Measurements from ENCODE around the gene LSAMP.

Gene LSAMP

DNA sequence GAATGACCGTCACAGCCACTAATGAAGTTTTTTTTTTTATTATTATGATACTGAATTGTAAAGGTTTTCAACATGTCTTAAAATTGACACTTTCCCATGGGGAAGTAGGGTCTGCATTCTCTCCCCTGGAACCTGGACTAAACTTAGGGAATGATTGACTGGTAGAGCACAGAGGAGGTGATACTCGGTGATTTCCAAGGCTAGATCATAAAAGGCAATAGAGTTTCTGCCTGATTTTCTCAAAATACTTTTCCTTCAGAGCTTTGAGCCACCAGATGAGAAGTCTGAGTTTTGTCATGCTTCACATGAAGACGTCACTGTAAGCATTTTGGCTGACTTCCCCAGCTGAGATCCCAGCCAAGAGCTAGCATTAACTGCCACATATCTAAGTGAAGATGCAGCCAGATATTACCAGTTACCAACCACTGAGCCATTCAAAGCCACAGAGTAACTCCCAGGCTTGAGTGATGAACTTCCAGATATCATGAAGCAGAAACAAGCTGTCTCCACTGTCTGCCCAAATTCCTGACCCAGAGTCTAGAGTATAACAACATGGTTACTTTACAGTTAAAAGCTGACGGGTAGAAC, 105.8 kb downstream of the LSAMP start:
- DNase-seq (ENCODE audit: low read depth, low spot score): no peak
- H3K27ac ChIP-seq (ENCODE audit: low read length): no peak overlapping the region
- peaks cover 2% of the 10 kb centered on the region; the same call in 1 of the 2 replicates for H3K4me1 ChIP-seq (ENCODE audit: control insufficient read depth, insufficient read depth, low read length)
- no peaks in the 10 kb centered on the region for H3K27me3 ChIP-seq (ENCODE audit: control insufficient read depth, insufficient read depth, low read length)
- H3K9me3 ChIP-seq (ENCODE audit: control insufficient read depth, insufficient read depth, low read length): no peaks in the 10 kb centered on the region
- H3K4me3 ChIP-seq (ENCODE audit: low read length): no peak overlapping the region
- H3K36me3 ChIP-seq (ENCODE audit: control insufficient read depth, insufficient read depth, low read length): no peaks in the 10 kb centered on the region
- no CpG with 5 or more reads among the region's 4 CpGs for WGBS (ENCODE audit: insufficient coverage, insufficient read length)

DNA sequence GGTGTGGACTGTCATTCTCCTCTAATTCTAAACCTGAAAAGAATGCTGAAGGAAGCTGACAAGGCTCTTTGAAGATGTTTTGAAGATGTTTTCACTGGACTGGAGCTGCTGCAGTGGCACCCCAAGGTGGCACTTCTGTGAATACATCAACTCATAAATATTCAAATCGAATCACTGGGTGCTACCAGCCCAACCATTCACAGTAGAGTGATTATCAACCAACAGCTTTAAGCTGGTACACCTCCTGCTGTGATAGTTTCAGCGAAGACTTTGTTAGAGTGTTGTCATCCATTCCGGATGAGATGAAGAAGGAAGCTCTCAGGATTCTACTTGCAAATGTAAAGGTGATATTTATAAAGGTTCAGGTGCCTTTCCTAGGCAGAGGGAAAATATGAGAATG, 106.6 kb downstream of the LSAMP start:
- no peak overlapping the region for H3K4me3 ChIP-seq (ENCODE audit: low read length)
- H3K27ac ChIP-seq (ENCODE audit: low read length): no peak overlapping the region
- no peak for DNase-seq (ENCODE audit: low read depth, low spot score)
- no peaks in the 10 kb centered on the region for H3K9me3 ChIP-seq (ENCODE audit: control insufficient read depth, insufficient read depth, low read length)
- no CpG with 5 or more reads among the region's 3 CpGs for WGBS (ENCODE audit: insufficient coverage, insufficient read length)
- H3K27me3 ChIP-seq (ENCODE audit: control insufficient read depth, insufficient read depth, low read length): no peaks in the 10 kb centered on the region
- H3K4me1 ChIP-seq (ENCODE audit: control insufficient read depth, insufficient read depth, low read length): peaks cover 2% of the 10 kb centered on the region; the same call in 1 of the 2 replicates
- no peaks in the 10 kb centered on the region for H3K36me3 ChIP-seq (ENCODE audit: control insufficient read depth, insufficient read depth, low read length)

DNA sequence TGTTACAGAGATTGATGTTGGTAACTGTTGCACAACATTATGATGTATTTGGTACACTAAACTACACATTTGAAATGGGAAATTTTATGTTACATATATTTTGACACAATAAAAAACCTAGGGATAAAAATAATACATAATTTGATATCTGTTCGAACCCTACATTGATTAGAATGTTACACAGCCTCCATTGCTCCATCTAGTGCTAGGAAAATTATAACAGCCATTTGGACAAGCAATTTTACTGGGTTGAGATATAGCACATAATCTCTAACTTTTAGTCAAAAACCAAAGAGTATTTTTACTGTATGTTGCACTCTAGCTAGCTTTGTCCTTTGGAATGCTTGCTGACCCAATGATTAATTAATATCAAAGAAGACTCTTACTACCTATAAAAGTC, 108.1 kb downstream of the LSAMP start:
- peaks cover 2% of the 10 kb centered on the region; the same call in 1 of the 2 replicates for H3K4me1 ChIP-seq (ENCODE audit: control insufficient read depth, insufficient read depth, low read length)
- no peak for DNase-seq (ENCODE audit: low read depth, low spot score)

DNA sequence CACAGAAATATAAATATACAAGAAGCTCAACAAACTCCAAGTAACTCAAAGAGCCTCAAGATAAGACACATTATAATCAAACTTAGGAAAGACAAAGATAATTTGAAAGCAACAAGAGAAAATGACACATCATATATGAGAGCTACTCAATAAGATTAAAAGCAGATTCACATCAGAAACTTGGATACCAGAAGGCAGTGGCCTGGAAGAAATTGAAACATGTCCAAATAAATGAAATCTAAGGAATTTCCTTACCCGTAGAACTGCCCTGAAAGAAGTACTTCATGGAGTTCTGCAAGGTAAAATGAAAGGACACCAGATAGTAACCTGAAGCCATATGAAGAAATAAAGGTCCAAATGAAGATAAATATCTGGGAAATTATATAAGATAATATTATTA, 113.9 kb downstream of the LSAMP start:
- H3K9me3 ChIP-seq (ENCODE audit: control insufficient read depth, insufficient read depth, low read length): no peaks in the 10 kb centered on the region
- DNase-seq (ENCODE audit: low read depth, low spot score): no peak
- H3K4me3 ChIP-seq (ENCODE audit: low read length): no peak overlapping the region
- no peak overlapping the region for H3K27ac ChIP-seq (ENCODE audit: low read length)
- H3K27me3 ChIP-seq (ENCODE audit: control insufficient read depth, insufficient read depth, low read length): no peaks in the 10 kb centered on the region
- H3K36me3 ChIP-seq (ENCODE audit: control insufficient read depth, insufficient read depth, low read length): no peaks in the 10 kb centered on the region
- no peaks in the 10 kb centered on the region for H3K4me1 ChIP-seq (ENCODE audit: control insufficient read depth, insufficient read depth, low read length)
- no CpG with 5 or more reads among the region's 1 CpG for WGBS (ENCODE audit: insufficient coverage, insufficient read length)

More for the DNA sequence above, 108.1 kb downstream of the LSAMP start:
- Histone ChIP-seq H3K9me3 (ENCODE audit: control insufficient read depth, insufficient read depth, low read length) (no peaks in the 10 kb centered on the region), H3K27me3 (ENCODE audit: control insufficient read depth, insufficient read depth, low read length) (no peaks in the 10 kb centered on the region), H3K4me3 (ENCODE audit: low read length) (no peak overlapping the region), H3K27ac (ENCODE audit: low read length) (no peak overlapping the region), H3K36me3 (ENCODE audit: control insufficient read depth, insufficient read depth, low read length) (no peaks in the 10 kb centered on the region)
- WGBS (ENCODE audit: insufficient coverage, insufficient read length): no CpG with 5 or more reads among the region's 1 CpG

DNA sequence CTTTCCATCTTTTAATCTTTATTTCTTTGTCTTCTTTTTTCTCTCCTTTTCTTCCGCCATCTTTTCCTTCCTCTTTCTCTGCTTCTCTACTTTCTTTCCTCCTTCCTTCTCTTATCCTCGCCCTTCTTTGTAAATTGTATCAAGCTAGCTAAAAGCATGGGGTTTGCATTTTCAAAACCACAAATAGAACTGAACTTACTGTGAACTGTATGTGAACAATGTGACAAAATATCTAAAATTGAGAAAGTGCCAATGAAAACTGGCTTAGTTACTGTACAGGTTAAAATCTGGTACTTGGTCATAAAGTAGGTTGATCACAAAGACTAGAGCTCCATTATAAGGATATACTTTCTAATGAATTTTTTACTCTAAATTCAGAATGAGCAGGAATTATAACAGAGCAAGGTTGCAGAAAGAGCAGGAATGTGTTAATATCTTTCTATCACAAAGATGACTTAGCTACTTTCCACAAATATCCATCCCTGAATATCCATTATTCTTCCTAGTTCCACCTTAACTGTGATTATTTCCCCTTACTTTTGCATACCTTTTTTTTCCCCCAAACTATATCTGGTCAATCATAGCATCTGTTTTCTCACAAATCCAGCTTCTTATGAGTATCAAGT, 122.4 kb downstream of the LSAMP start:
- Histone ChIP-seq H3K27me3 (ENCODE audit: control insufficient read depth, insufficient read depth, low read length) (no peaks in the 10 kb centered on the region), H3K9me3 (ENCODE audit: control insufficient read depth, insufficient read depth, low read length) (no peaks in the 10 kb centered on the region), H3K36me3 (ENCODE audit: control insufficient read depth, insufficient read depth, low read length) (no peaks in the 10 kb centered on the region), H3K4me3 (ENCODE audit: low read length) (no peak overlapping the region), H3K4me1 (ENCODE audit: control insufficient read depth, insufficient read depth, low read length) (no peaks in the 10 kb centered on the region), H3K27ac (ENCODE audit: low read length) (no peak overlapping the region)
- no peak for DNase-seq (ENCODE audit: low read depth, low spot score)
- whole genome bisulfite sequencing (ENCODE audit: insufficient coverage, insufficient read length): 100% methylated on average over 1 of the region's 2 CpGs

DNA sequence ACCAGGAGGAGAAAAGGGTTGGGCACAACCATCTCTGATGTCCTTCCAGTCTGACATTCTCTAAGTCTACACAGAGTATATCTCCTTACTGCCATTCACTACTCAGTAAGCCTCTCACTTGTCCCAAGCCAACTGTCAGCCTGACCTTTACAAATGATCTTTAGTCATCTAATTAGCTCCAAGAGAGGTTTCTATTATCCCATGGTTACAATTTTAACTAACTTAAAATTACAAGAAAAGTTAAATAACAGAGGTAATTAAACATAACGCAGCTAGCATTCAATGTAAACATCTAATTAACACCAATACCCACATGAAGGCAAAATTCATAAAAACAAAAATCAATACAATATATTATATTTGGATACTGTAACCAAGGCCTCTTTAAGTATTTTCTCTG, 126.9 kb downstream of the LSAMP start:
- H3K4me3 ChIP-seq (ENCODE audit: low read length): no peak overlapping the region
- DNase-seq (ENCODE audit: low read depth, low spot score): no peak
- H3K4me1 ChIP-seq (ENCODE audit: control insufficient read depth, insufficient read depth, low read length): no peaks in the 10 kb centered on the region
- 100% methylated on average over 1 of the region's 1 CpG for WGBS (ENCODE audit: insufficient coverage, insufficient read length)
- H3K36me3 ChIP-seq (ENCODE audit: control insufficient read depth, insufficient read depth, low read length): no peaks in the 10 kb centered on the region
- H3K27ac ChIP-seq (ENCODE audit: low read length): no peak overlapping the region
- no peaks in the 10 kb centered on the region for H3K27me3 ChIP-seq (ENCODE audit: control insufficient read depth, insufficient read depth, low read length)
- no peaks in the 10 kb centered on the region for H3K9me3 ChIP-seq (ENCODE audit: control insufficient read depth, insufficient read depth, low read length)

DNA sequence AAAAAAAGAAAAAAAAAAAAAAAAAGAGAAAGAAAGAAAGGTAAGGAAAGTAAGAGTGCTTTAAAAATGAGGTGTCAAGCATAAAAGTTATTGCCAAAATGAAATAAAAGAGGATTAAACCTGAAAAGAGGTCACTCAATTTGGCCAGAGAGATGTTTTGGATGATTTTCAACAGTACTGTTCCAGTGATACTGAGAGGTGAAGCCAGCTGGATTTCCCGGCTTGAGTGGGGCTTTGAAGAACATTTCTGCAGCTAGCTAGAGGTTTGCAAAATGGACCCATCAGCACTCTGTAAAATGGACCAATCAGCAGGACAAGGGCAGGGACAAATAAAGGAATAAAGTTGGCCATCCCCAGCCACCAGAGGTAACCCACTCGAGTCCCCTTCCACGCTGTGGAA, 128.5 kb downstream of the LSAMP start:
- H3K27me3 ChIP-seq (ENCODE audit: control insufficient read depth, insufficient read depth, low read length): no peaks in the 10 kb centered on the region
- H3K27ac ChIP-seq (ENCODE audit: low read length): no peak overlapping the region
- no CpG with 5 or more reads among the region's 3 CpGs for WGBS (ENCODE audit: insufficient coverage, insufficient read length)
- H3K4me1 ChIP-seq (ENCODE audit: control insufficient read depth, insufficient read depth, low read length): no peaks in the 10 kb centered on the region
- no peaks in the 10 kb centered on the region for H3K36me3 ChIP-seq (ENCODE audit: control insufficient read depth, insufficient read depth, low read length)
- no peak for DNase-seq (ENCODE audit: low read depth, low spot score)
- no peak overlapping the region for H3K4me3 ChIP-seq (ENCODE audit: low read length)
- no peaks in the 10 kb centered on the region for H3K9me3 ChIP-seq (ENCODE audit: control insufficient read depth, insufficient read depth, low read length)

DNA sequence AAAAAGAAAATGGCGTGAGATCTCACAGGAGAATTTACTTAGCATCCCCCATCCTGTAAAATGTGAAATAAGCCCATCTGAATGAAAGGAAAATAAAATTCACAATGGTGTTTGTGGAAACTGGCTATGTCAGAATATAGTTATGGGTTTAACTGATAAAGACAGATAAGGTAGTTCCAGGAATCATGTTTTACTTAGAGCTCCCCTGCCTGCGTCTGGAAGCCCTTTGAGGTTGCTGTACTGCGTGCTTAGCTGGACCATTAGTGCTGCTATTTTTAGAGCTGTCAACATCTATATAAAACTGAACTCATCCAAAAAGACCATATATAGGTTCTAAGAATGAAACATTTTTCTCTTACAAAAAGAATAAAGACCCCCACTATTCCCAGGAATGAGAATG, 130.8 kb downstream of the LSAMP start:
- Histone ChIP-seq H3K27ac (ENCODE audit: low read length) (no peak overlapping the region), H3K27me3 (ENCODE audit: control insufficient read depth, insufficient read depth, low read length) (no peaks in the 10 kb centered on the region), H3K36me3 (ENCODE audit: control insufficient read depth, insufficient read depth, low read length) (no peaks in the 10 kb centered on the region), H3K4me3 (ENCODE audit: low read length) (no peak overlapping the region), H3K9me3 (ENCODE audit: control insufficient read depth, insufficient read depth, low read length) (no peaks in the 10 kb centered on the region; the same call in 1 of the 2 replicates), H3K4me1 (ENCODE audit: control insufficient read depth, insufficient read depth, low read length) (no peaks in the 10 kb centered on the region)
- no peak for DNase-seq (ENCODE audit: low read depth, low spot score)
- no CpG with 5 or more reads among the region's 3 CpGs for WGBS (ENCODE audit: insufficient coverage, insufficient read length)

DNA sequence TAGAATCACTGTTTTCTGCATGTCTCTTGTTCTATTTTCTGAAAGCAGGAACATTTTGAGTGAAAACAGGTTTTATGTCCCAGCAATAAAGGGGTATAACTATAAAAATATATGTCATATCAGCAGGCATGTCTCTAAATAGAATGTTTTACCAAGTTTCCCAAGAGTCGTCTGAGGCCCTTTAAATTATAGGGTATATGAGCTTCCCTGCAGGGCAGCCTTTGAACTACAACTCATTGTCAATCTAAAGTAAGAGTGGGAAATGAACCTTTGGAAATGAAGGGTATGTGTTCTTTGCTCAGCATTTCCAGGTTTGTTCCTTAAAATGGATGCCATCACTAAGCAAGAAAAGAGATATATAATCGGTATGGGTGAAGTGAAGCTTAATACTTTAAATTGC, 138.6 kb downstream of the LSAMP start:
- WGBS (ENCODE audit: insufficient coverage, insufficient read length): no CpG with 5 or more reads among the region's 2 CpGs
- H3K27ac ChIP-seq (ENCODE audit: low read length): no peak overlapping the region
- no peaks in the 10 kb centered on the region for H3K4me1 ChIP-seq (ENCODE audit: control insufficient read depth, insufficient read depth, low read length)
- H3K9me3 ChIP-seq (ENCODE audit: control insufficient read depth, insufficient read depth, low read length): no peaks in the 10 kb centered on the region; the same call in 1 of the 2 replicates
- H3K27me3 ChIP-seq (ENCODE audit: control insufficient read depth, insufficient read depth, low read length): no peaks in the 10 kb centered on the region
- no peak overlapping the region for H3K4me3 ChIP-seq (ENCODE audit: low read length)
- H3K36me3 ChIP-seq (ENCODE audit: control insufficient read depth, insufficient read depth, low read length): no peaks in the 10 kb centered on the region
- no peak for DNase-seq (ENCODE audit: low read depth, low spot score)

DNA sequence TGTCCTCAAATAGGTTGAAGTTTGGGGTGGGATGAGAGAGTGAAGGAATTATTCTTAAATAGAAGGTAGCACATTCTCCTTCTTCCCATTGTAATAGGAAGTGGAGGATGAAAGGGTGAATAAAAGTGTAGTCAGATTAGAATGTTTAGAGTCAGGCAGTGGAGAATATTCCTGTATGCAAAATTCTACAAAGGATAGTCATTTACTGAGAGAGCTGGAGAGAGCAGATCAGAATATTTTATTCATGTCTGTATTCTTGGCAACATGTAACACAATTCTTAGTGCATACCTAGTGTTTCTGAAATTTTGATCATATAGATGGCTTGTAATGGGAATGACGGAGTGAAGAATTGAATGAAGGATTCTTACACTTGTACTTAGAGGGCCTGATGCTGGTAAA, 139.1 kb downstream of the LSAMP start:
- WGBS (ENCODE audit: insufficient coverage, insufficient read length): no CpG with 5 or more reads among the region's 1 CpG

More for the DNA sequence above, 139.1 kb downstream of the LSAMP start:
- H3K4me3 ChIP-seq (ENCODE audit: low read length): no peak overlapping the region
- no peak overlapping the region for H3K27ac ChIP-seq (ENCODE audit: low read length)
- H3K4me1 ChIP-seq (ENCODE audit: control insufficient read depth, insufficient read depth, low read length): no peaks in the 10 kb centered on the region
- no peak for DNase-seq (ENCODE audit: low read depth, low spot score)
- no peaks in the 10 kb centered on the region for H3K36me3 ChIP-seq (ENCODE audit: control insufficient read depth, insufficient read depth, low read length)
- no peaks in the 10 kb centered on the region; the same call in 1 of the 2 replicates for H3K9me3 ChIP-seq (ENCODE audit: control insufficient read depth, insufficient read depth, low read length)
- no peaks in the 10 kb centered on the region for H3K27me3 ChIP-seq (ENCODE audit: control insufficient read depth, insufficient read depth, low read length)

All from iPS DF 6.9 (cell line).